ENCODE data around the gene TRMT1.

Gene TRMT1

DNA sequence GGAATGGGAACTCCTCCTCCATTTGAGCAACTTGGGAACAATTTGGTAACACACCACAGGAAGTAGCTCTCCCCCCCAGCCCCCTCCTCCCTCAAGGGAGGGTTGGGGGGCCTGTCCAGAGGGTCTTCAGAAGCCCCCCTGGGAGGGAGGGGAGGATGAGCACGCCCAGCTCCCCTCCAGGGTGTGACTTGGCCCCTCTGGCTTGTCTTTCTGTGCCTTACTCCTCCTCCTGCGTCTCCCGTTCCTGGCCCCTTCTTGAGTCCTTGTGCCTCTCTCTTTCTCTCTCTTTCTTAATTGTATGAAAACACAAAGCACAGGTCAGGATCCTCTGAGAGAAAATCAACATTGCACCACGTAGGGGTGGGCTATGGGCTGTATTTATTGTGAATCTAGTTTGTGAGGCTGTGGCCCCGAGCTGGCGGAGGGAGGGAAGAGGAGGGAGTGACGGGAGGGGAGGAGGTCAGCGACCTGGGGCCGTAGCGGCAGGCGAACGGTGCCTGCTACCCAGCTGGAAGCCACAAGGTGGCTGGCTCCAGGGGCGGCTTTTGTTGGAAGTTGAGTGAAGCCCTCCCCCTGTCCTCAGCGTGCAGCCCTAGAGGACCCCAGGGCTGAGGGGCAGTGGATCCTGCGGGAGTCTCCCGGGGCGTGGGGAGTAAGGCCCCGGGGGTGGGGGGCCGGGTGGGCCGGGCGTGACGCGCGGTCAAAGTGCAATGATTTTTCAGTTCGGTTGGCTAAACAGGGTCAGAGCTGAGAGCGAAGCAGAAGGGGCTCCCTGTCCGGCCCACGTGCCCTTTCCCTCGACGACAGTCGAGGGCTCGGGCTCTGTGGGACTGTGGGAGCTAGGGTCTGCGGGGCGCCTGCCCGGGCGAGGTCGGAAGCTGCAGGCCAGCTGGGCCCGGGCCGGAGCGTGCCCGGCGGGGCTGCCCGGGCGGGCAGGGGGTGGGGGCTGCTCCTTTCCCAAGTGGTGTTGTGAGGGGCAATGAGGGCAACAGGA lies 20.3 kb downstream of the TRMT1 start:
- H3K9me3 Mint-ChIP-seq = peaks cover 5% of the 10 kb centered on the region
- peaks cover 31% of the 10 kb centered on the region for H3K4me1 Mint-ChIP-seq (ENCODE audit: low read depth)
- H3K4me3 Mint-ChIP-seq = peak overlapping the region; percentile 64
- peaks cover 6% of the 10 kb centered on the region for H3K36me3 Mint-ChIP-seq (ENCODE audit: low read depth)
- peaks cover 40% of the 10 kb centered on the region for H3K27me3 Mint-ChIP-seq (ENCODE audit: low read depth)
- peak overlapping the region; percentile 79 for H3K27ac Mint-ChIP-seq

DNA sequence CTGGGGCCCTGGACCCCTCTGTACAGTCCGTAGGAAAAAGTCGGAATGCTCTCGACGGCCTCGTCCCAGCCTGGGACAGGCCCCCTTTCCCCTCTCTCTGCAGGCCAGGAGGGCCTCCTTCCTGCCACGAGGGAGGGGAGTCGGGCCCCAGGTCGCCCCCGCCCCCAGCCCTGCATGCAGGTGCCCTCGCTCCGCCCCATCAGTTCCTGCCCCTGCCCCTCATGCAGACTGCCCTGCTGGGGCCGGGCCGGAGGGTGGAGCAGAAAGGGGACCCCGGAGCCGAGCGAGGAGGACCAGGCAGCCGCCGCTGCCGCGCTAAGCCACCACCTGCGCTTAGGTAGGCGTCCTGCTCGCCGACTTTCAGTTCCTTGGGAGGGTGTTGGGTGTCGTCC lies 21.2 kb downstream of the TRMT1 start:
- H3K9me3 Mint-ChIP-seq = peaks cover 5% of the 10 kb centered on the region
- H3K4me3 Mint-ChIP-seq = no peak overlapping the region
- H3K4me1 Mint-ChIP-seq (ENCODE audit: low read depth) = peaks cover 29% of the 10 kb centered on the region
- peaks cover 40% of the 10 kb centered on the region for H3K27me3 Mint-ChIP-seq (ENCODE audit: low read depth)
- no peak overlapping the region for H3K27ac Mint-ChIP-seq
- peaks cover 6% of the 10 kb centered on the region for H3K36me3 Mint-ChIP-seq (ENCODE audit: low read depth)

DNA sequence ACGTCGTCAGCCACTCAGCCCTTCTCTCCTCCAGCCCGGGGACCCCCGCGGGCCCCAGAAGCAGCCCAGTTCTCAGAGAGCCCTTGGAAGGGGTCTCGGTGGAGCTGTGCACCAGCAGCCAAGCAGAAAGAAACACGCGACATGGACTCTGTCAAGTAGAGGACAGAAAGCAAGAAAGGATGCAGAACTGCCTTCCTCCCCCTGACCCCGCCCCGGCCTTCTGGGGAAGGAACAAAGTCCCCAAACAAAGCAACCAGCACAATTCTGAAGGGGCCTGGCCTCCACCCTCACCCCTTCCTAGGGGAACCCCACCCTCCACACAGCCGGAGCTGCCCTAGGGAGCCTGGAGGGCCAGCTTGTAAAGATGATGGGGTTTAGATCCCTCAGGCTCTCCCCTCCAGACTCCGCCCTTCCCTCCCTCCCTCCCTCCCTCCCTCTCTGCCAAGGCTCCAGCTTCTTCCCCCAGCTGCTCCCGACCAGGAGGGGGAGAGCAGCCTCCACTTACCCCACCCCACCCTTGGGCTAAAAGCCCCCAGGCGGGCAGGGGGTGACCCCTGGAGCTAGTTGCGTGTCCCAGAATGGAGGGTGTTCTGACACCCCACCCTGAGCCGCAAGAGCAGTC lies 21.7 kb downstream of the TRMT1 start:
- no peak overlapping the region for H3K27ac Mint-ChIP-seq
- H3K36me3 Mint-ChIP-seq (ENCODE audit: low read depth) = peaks cover under 1% of the 10 kb centered on the region
- H3K9me3 Mint-ChIP-seq = peaks cover under 1% of the 10 kb centered on the region
- no peak overlapping the region for H3K4me3 Mint-ChIP-seq
- H3K27me3 Mint-ChIP-seq (ENCODE audit: low read depth) = peaks cover 40% of the 10 kb centered on the region
- H3K4me1 Mint-ChIP-seq (ENCODE audit: low read depth) = peaks cover 24% of the 10 kb centered on the region

DNA sequence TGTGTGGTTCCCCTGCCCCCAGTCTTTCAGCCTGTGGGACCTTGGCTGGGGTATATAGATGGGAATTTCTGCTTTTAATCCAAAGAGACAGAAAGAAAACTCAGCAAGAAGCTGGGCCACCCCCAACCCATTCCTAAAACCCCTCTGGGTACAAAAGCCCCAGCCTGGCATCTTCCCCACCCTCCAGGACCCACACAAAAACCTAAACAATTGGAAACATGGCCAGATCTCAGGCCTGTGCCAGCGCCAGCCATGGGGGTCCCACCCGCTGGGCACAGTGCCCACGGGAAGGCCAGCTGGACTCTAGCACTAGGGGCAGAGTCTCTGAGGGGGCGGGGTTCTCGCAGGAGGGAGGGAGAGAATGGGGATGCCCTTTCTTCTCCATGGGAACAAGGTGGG lies 22.4 kb downstream of the TRMT1 start:
- no peak overlapping the region for H3K27ac Mint-ChIP-seq
- H3K4me3 Mint-ChIP-seq = no peak overlapping the region

DNA sequence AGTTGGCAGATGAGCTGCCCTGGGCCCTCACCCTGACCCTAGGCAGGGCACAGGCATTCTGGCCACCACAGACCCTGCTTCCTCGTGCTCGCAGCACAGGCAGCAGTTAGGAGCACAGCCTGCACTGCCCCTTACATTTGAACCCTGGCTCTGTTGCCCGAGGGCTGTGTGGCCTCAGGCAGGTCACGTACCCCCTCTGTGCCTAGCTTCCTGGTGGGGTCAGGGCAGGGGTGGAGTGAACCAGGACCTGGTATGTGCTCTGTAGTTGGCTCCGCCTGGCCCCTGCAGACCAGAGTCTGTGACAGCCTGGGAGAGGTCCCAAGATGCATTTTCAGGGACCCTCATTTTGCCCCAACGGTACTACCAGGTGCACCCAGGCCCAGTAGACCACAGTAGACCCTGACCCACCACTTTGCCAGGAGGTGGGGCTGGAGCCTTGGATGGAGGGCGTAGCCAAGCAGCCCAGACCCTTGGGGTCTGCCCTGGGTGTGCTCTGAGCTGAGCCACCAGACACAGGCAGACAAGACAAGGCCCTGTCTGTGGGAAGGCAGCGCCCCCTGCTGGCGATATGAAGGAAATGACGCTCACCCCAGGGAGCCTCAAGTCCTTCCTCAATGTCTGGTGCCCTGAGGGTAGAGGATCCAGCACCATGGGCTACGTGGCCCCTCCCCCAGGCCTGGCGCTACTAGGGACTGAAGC lies 23.0 kb downstream of the TRMT1 start:
- H3K36me3 Mint-ChIP-seq (ENCODE audit: low read depth) = no peaks in the 10 kb centered on the region
- H3K4me3 Mint-ChIP-seq = no peak overlapping the region
- peaks cover 17% of the 10 kb centered on the region for H3K4me1 Mint-ChIP-seq (ENCODE audit: low read depth)
- H3K9me3 Mint-ChIP-seq = no peaks in the 10 kb centered on the region
- no peak overlapping the region for H3K27ac Mint-ChIP-seq
- H3K27me3 Mint-ChIP-seq (ENCODE audit: low read depth) = peaks cover 35% of the 10 kb centered on the region

More for the DNA sequence above, 22.4 kb downstream of the TRMT1 start:
- no peaks in the 10 kb centered on the region for H3K36me3 Mint-ChIP-seq (ENCODE audit: low read depth)
- peaks cover 20% of the 10 kb centered on the region for H3K4me1 Mint-ChIP-seq (ENCODE audit: low read depth)
- H3K27me3 Mint-ChIP-seq (ENCODE audit: low read depth) = peaks cover 38% of the 10 kb centered on the region
- H3K9me3 Mint-ChIP-seq = no peaks in the 10 kb centered on the region

DNA sequence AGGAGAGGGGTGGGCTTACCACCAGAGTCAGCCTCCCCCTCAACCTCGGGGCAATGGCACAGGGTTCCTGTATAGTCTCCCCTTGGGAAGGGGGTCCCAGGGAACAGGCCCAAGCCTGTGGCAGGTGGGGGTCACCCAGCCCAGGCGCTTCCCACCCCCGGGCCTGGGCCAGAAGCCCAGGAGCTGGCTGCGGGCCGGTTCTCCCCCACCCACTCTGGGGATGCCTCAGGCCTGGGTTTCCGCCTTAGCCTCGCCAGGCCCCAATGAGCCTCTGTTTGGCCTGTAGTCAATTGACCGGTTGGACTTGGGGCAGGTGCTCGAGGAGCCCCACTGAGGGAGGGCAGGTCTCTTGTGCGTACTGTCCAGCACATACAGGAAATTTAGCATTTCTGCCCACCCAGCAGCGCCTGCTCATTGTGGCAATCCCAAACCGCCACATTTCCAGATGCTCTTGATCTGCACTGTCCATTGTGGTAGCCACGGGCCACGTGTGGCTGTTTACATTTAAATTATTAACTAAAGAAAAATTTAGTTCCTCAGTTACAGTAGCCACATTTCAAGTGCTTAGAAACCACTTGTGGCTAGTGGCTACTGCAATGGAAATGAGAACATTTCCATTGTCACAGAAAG lies 23.8 kb downstream of the TRMT1 start:
- Mint-ChIP-seq H3K9me3 (no peaks in the 10 kb centered on the region), H3K4me1 (ENCODE audit: low read depth) (peaks cover 12% of the 10 kb centered on the region)

DNA sequence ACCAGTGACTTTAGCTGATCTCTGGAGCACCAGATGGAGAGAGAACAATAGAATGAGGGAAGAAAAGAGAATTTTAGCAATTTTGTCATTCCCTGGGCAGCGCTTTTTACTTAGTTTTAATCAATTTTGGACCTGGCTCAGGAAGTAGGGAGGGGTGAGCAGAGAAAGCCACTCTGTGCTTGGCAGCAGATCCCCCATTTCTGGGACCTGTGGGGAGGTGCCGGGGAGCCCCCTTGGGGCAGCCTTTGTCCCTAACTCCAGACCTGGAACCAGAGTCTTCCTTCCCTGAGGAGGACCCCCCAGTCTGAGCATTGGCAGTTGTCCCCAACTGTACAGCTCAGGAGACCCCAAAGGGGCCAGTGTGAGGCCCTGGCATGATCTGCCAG lies 24.4 kb downstream of the TRMT1 start:
- no peaks in the 10 kb centered on the region for H3K36me3 Mint-ChIP-seq (ENCODE audit: low read depth)
- H3K4me1 Mint-ChIP-seq (ENCODE audit: low read depth) = peaks cover 11% of the 10 kb centered on the region
- no peaks in the 10 kb centered on the region for H3K9me3 Mint-ChIP-seq
- H3K27ac Mint-ChIP-seq = no peak overlapping the region
- peaks cover 23% of the 10 kb centered on the region for H3K27me3 Mint-ChIP-seq (ENCODE audit: low read depth)
- no peak overlapping the region for H3K4me3 Mint-ChIP-seq

More for the DNA sequence above, 23.8 kb downstream of the TRMT1 start:
- H3K36me3 Mint-ChIP-seq (ENCODE audit: low read depth) = no peaks in the 10 kb centered on the region
- no peak overlapping the region for H3K4me3 Mint-ChIP-seq
- peaks cover 26% of the 10 kb centered on the region for H3K27me3 Mint-ChIP-seq (ENCODE audit: low read depth)
- no peak overlapping the region for H3K27ac Mint-ChIP-seq

DNA sequence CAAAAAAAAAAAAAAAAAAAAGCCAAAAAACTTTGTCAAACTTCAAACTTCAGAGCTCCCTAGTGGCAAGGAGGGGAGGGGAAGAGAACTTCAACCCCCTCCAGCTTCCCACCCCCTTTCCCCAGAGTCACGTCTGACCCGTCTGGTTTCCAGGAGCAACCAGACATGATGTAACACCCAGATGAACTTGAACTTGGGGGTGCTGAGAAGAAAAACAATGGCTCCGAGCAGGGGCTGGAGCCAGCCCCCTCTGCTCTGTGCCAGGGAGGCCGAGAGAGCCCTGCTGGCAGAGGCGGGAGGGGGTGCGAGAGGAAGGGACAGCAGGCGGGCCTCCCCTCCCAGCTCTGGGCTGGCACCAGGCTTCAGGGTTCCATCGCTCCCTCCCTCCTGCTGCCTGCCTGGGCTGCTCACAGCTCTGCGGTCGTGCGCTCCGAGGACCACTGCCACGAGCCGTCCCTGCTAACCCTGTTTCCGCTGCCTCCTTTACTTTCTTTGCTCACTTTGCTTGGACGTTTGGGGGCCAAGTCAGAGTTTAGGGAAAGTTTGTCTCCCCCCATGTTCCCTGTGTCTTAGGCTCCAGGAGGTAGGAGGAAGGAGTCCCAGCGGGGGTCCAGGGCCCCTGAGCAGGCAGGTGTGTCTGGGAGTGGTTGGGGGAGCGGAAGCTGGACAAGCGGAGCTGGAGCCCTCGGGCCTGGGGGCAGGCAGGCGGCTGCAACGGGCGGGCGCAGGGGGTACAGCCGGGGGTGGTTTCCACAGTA lies 25.0 kb downstream of the TRMT1 start:
- H3K9me3 Mint-ChIP-seq = no peaks in the 10 kb centered on the region
- no peak overlapping the region for H3K4me3 Mint-ChIP-seq
- no peaks in the 10 kb centered on the region for H3K36me3 Mint-ChIP-seq (ENCODE audit: low read depth)

DNA sequence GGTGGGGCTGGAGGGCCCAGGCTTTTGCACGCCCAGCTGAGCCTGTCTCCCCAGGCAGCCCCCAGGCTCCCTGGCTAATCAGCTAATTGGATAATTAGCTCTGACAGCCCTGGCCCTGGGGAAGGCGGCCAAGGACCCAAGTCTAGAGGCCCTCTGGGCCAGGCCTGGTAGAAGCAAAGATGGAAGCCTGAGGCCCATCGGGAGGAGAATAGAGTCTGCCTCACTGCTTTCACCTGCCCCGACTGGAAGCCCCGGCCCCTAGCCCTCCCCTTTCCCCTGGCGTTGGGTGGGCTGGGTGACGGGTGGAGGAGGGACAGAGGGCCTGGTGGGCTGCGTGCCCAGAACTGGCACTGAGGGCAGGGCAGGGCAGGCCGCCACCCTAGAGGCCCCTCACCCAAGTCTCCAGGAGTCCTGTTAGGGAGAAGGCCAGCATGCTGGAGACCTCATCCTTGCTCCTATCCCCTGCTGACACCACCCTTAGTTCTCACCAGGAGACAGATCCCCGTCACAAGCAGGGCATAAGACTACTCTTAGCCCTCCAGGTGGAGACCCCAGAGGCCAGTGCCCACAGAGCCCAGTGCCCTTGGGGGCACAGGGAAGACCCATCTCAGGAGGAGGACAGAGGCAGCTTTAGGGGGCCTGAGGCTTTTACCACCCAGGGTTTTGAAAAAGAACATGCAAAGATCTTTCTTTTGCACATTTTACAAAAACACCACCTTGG lies 25.9 kb downstream of the TRMT1 start:
- H3K27ac Mint-ChIP-seq = no peak overlapping the region

More for the DNA sequence above, 25.0 kb downstream of the TRMT1 start:
- no peak overlapping the region for H3K27ac Mint-ChIP-seq
- peaks cover 8% of the 10 kb centered on the region for H3K4me1 Mint-ChIP-seq (ENCODE audit: low read depth)
- H3K27me3 Mint-ChIP-seq (ENCODE audit: low read depth) = peaks cover 19% of the 10 kb centered on the region

DNA sequence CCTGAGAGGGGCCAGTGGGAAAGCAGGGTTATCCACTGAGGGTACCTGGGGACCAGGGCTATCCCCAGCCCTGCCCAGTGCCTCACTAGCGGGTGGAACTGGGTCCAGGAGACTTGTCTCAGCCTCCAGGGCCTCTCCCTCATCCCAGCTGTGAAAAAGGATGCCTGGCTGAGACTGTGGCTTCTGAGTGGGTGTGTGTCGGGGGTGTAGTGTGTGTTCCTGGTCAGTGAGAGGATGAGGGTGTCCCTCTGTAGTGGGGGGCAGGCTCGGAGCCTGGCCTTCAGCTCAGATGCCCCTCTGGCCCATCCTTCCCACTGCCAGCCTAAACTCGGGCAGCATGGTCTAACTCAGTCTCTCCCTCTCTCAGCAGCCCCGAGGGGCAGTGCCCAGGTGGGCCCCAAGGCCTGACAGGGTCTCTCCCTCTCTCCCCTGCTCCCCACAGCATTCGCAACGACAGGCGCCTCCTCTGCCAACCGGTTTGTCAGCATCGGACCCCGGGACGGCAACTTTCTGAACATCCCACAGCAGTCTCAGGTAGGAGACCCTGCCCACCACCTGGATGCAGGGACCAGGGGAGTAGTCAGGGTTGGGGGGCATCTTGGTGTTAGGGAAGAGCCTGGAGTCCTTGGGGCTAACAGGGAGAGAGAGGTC lies 26.6 kb downstream of the TRMT1 start:
- H3K4me3 Mint-ChIP-seq = no peak overlapping the region
- peaks cover 22% of the 10 kb centered on the region for H3K27me3 Mint-ChIP-seq (ENCODE audit: low read depth)
- no peak overlapping the region for H3K27ac Mint-ChIP-seq
- peaks cover 5% of the 10 kb centered on the region for H3K4me1 Mint-ChIP-seq (ENCODE audit: low read depth)
- H3K36me3 Mint-ChIP-seq (ENCODE audit: low read depth) = no peaks in the 10 kb centered on the region
- no peaks in the 10 kb centered on the region for H3K9me3 Mint-ChIP-seq

More for the DNA sequence above, 25.9 kb downstream of the TRMT1 start:
- H3K9me3 Mint-ChIP-seq = no peaks in the 10 kb centered on the region
- H3K4me1 Mint-ChIP-seq (ENCODE audit: low read depth) = peaks cover 5% of the 10 kb centered on the region
- H3K27me3 Mint-ChIP-seq (ENCODE audit: low read depth) = peaks cover 17% of the 10 kb centered on the region
- H3K4me3 Mint-ChIP-seq = no peak overlapping the region
- no peaks in the 10 kb centered on the region for H3K36me3 Mint-ChIP-seq (ENCODE audit: low read depth)

DNA sequence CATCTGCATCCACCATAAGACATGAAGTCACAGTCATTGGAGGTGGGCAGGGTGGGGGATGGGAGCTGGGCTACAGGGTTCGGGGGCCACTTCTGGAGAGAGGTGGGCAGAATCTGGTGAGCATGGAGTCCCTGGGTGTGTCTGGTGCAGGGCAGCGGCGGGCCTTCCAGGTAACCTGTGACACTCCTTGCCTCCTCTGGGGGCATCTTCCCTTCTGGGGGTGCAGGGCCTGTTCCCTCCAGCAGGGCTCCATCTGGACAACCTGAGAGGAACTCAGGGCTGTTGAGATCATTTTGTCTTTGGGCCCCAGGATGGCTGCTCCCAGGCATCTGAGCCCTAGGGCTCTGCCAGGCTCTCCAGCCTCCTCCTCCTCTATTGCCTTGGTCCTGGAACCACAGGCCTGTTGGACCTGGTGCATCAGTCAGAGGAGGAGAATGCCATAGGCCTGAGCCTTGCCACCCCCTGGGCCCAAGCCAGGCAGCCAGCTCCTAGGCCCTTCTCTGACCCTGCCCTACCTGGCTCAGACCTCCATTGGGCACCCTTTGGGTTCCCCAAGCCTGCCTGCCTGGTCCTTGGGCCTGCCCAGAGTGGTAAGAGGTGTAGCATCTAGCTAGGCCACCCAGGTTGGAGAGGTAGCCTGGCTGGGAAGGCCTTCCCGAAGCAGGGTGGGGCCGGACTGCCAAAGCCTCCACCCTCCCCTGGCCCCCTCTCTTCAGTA lies 27.2 kb downstream of the TRMT1 start:
- H3K9me3 Mint-ChIP-seq = no peaks in the 10 kb centered on the region
- H3K27ac Mint-ChIP-seq = no peak overlapping the region
- no peaks in the 10 kb centered on the region for H3K36me3 Mint-ChIP-seq (ENCODE audit: low read depth)
- no peak overlapping the region for H3K4me3 Mint-ChIP-seq
- H3K4me1 Mint-ChIP-seq (ENCODE audit: low read depth) = peaks cover 2% of the 10 kb centered on the region
- peaks cover 19% of the 10 kb centered on the region for H3K27me3 Mint-ChIP-seq (ENCODE audit: low read depth)

DNA sequence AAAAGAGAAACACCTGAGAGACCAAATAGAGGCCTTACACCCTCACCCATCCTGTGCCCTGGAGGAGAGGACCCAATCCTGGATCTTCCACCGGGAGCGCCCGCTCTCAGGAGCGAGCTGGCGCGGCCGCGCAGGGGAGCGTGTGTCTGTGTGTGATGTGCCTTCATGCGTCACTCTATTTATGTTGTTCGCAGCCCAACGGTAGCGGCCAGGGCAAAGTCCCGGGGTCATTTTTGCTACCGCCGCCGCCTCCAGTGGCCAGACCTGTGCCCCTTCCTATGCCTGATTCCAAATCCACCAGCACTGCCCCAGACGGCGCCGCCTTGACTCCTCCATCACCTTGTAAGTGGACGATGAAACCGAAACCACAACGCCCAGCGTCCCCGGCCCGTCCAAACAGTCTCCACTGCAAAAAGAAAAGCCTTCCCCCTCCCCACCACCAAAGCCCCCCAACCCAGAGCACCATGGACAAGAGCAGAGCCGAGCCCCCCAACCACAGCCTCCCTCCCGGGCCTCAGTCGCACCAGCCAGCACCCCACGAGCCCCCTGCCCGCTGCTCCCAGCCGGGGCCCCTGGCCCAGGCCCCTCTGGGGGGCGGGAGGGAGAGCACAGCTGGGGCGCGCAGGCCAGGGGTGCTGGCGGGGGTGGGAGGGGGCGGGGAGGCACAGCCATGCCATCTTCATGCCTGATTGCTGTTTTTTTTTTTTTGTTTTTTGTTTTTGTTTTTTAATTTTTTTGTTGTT lies 28.6 kb downstream of the TRMT1 start:
- Mint-ChIP-seq H3K4me3 (no peak overlapping the region), H3K36me3 (ENCODE audit: low read depth) (no peaks in the 10 kb centered on the region), H3K27ac (no peak overlapping the region), H3K4me1 (ENCODE audit: low read depth) (no peaks in the 10 kb centered on the region), H3K9me3 (no peaks in the 10 kb centered on the region), H3K27me3 (ENCODE audit: low read depth) (peaks cover 15% of the 10 kb centered on the region)

All from T-helper 1 cell treated with Interleukin-12 subunit alpha and Interleukin-12 subunit beta and Interleukin-4 antibody, amounts not matched to agents 30 μg/mL and 1 μg/mL, for 36 hours (primary cell).